ENCODE results near the gene OSBPL9. TPM values are rescaled to one million over a fixed set of nuclear protein-coding genes. Genes with fewer than 3 reads are reported as not detected.

OSBPL9 gene
- total RNA-seq, 1 experiment from 2014 or later: 62.4 TPM

DNA sequence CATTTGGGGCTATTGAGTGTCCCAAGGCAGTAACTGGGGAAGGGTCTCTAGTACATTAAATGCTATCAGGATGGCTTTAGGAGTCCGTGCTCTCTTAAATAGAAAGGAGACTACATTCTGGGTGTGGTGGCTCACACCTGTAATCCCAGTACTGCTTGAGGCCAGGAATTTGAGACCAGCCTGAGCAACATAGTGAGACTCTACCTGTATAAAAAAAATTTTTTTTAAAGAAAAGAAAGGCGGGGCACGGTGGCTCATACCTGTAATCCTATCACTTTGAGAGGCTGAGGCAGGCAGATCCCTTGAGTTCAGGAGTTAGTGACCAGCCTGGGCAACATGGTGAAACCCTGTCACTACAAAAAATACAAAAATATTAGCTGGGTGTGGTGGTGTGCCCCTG, 21.5 kb downstream of the OSBPL9 start:
- intact Hi-C loops (cut with micrococcal nuclease; ENCODE audit: unreplicated experiment): no loop called here
- Histone ChIP-seq H3K9me3 (ENCODE audit: low read depth, low read length, poor library complexity, severe bottlenecking) (no peaks in the 10 kb centered on the region), H3K36me3 (ENCODE audit: insufficient read depth, low read length, poor library complexity, severe bottlenecking) (no peaks in the 10 kb centered on the region), H3K4me3 (ENCODE audit: low read depth, low read length, poor library complexity, severe bottlenecking) (no peak overlapping the region), H3K4me1 (ENCODE audit: insufficient read depth, low read length, poor library complexity, severe bottlenecking) (peaks cover 12% of the 10 kb centered on the region), H3K27me3 (replicated peaks; ENCODE audit: insufficient read depth, low read depth, low read length, poor library complexity) (no peaks in the 10 kb centered on the region), H3K27ac (ENCODE audit: low read depth, low read length, poor library complexity, severe bottlenecking) (no peak overlapping the region)
- POLR2A ChIA-PET (ENCODE audit: low non-redundant PET): no interaction called here
- BruUV-seq (replicated peaks): no TSS peak
- no peak for DNase-seq (ENCODE audit: low spot score)
- CTCF ChIA-PET: no interaction called here
- TF ChIP-seq, protein P1, sequence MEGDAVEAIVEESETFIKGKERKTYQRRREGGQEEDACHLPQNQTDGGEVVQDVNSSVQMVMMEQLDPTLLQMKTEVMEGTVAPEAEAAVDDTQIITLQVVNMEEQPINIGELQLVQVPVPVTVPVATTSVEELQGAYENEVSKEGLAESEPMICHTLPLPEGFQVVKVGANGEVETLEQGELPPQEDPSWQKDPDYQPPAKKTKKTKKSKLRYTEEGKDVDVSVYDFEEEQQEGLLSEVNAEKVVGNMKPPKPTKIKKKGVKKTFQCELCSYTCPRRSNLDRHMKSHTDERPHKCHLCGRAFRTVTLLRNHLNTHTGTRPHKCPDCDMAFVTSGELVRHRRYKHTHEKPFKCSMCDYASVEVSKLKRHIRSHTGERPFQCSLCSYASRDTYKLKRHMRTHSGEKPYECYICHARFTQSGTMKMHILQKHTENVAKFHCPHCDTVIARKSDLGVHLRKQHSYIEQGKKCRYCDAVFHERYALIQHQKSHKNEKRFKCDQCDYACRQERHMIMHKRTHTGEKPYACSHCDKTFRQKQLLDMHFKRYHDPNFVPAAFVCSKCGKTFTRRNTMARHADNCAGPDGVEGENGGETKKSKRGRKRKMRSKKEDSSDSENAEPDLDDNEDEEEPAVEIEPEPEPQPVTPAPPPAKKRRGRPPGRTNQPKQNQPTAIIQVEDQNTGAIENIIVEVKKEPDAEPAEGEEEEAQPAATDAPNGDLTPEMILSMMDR (conservative IDR thresholded peaks at IDR 0.05; ENCODE audit: low read depth, low read length): no peak
- no peak for TF ChIP-seq EZH2 (IDR thresholded peaks at IDR 0.05; ENCODE audit: borderline replicate concordance, low read depth, low read length, poor library complexity, severe bottlenecking)

DNA sequence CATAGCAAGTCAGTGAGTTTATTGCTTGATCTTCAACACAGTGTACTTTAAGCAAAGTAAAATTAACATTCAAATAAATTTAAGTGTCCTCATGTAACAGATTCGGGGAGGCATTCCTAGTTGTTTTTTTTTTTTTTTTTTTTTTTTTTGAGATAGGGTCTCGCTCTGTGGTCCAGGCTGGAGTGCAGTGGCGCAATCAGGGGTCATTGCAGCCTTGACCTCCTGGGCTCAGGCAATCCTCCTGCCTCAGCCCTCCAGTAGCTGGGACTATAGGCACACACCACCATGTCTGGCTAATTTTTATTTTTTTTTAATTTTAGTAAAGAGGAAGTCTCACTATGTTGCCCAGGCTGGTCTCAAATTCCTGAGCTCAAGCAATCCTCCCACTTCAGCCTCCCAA, 22.8 kb downstream of the OSBPL9 start:
- Histone ChIP-seq H3K36me3 (ENCODE audit: insufficient read depth, low read length, poor library complexity, severe bottlenecking) (no peaks in the 10 kb centered on the region), H3K27me3 (replicated peaks; ENCODE audit: insufficient read depth, low read depth, low read length, poor library complexity) (no peaks in the 10 kb centered on the region), H3K9me3 (ENCODE audit: low read depth, low read length, poor library complexity, severe bottlenecking) (no peaks in the 10 kb centered on the region), H3K27ac (ENCODE audit: low read depth, low read length, poor library complexity, severe bottlenecking) (no peak overlapping the region), H3K4me3 (ENCODE audit: low read depth, low read length, poor library complexity, severe bottlenecking) (no peak overlapping the region), H3K4me1 (ENCODE audit: insufficient read depth, low read length, poor library complexity, severe bottlenecking) (peaks cover 16% of the 10 kb centered on the region)
- CTCF ChIA-PET: no interaction called here
- POLR2A ChIA-PET (ENCODE audit: low non-redundant PET): no interaction called here
- intact Hi-C loops (cut with micrococcal nuclease; ENCODE audit: unreplicated experiment): no loop called here
- no peak for TF ChIP-seq EZH2 (IDR thresholded peaks at IDR 0.05; ENCODE audit: borderline replicate concordance, low read depth, low read length, poor library complexity, severe bottlenecking)
- TF ChIP-seq, protein P1 (conservative IDR thresholded peaks at IDR 0.05; ENCODE audit: low read depth, low read length): no peak
- no peak for DNase-seq (ENCODE audit: low spot score)
- BruUV-seq (replicated peaks): no TSS peak

DNA sequence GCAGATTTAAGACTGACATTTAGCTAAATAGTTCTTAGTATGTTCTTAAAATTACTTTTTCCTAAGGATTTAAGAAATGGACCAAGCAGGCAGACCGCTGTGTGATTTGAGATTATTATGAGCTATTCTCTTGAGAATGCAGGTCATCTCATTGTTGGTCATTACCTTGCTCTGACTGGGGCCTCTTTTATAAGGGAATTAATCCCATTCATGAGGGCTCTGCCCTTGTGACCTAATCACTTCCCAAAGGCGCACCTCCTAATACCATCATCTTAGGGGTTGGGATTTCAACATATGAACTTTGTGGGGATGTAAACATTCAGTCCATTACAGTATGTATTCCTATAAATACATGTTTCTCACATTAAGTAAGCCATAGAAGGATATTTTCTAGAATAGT, 24.2 kb downstream of the OSBPL9 start:
- no peaks in the 10 kb centered on the region for H3K36me3 ChIP-seq (ENCODE audit: insufficient read depth, low read length, poor library complexity, severe bottlenecking)
- no TSS peak for BruUV-seq (replicated peaks)
- no peak overlapping the region for H3K27ac ChIP-seq (ENCODE audit: low read depth, low read length, poor library complexity, severe bottlenecking)
- POLR2A ChIA-PET (ENCODE audit: low non-redundant PET): no interaction called here
- H3K4me3 ChIP-seq (ENCODE audit: low read depth, low read length, poor library complexity, severe bottlenecking): no peak overlapping the region
- no peak for DNase-seq (ENCODE audit: low spot score)
- H3K27me3 ChIP-seq (replicated peaks; ENCODE audit: insufficient read depth, low read depth, low read length, poor library complexity): no peaks in the 10 kb centered on the region
- no peak for TF ChIP-seq EZH2 (IDR thresholded peaks at IDR 0.05; ENCODE audit: borderline replicate concordance, low read depth, low read length, poor library complexity, severe bottlenecking)
- TF ChIP-seq, protein P1 (conservative IDR thresholded peaks at IDR 0.05; ENCODE audit: low read depth, low read length): no peak
- intact Hi-C loops (cut with micrococcal nuclease; ENCODE audit: unreplicated experiment): no loop called here
- CTCF ChIA-PET: no interaction called here
- H3K4me1 ChIP-seq (ENCODE audit: insufficient read depth, low read length, poor library complexity, severe bottlenecking): peaks cover 22% of the 10 kb centered on the region
- no peaks in the 10 kb centered on the region for H3K9me3 ChIP-seq (ENCODE audit: low read depth, low read length, poor library complexity, severe bottlenecking)

Measured in A673 (cell line).